HepG2 (cell line): ENCODE measurements around the gene CUL5. TPM values are rescaled to one million over a fixed set of nuclear protein-coding genes. Genes with fewer than 3 reads are reported as not detected.

Experiments
- ARHGAP35 ChIP-seq: sonication (generic); formaldehyde crosslinking; IDR thresholded peaks from 2 replicates; pipeline ENCODE4 v1.9.0; 2022; ENCODE audit warnings: mild to moderate bottlenecking, inconsistent platforms, moderate library complexity, missing genetic modification reagents, borderline replicate concordance
- CHCHD3 ChIP-seq: sonication (generic); formaldehyde crosslinking; IDR thresholded peaks from 2 replicates; pipeline ENCODE4 v1.8.0; 2022; ENCODE audit warnings: mild to moderate bottlenecking, missing genetic modification reagents, moderate library complexity
- EED ChIP-seq: sonication (generic); formaldehyde crosslinking; IDR thresholded peaks from 2 replicates; pipeline ENCODE4 v1.5.0; 2020; ENCODE audit warnings: mild to moderate bottlenecking, missing genetic modification reagents
- FOXO4 ChIP-seq: sonication (generic); formaldehyde crosslinking; conservative IDR thresholded peaks from 2 replicates; pipeline ENCODE4 v1.8.1; 2023; ENCODE audit warnings: missing genetic modification reagents
- FOXP4 ChIP-seq: sonication (generic); formaldehyde crosslinking; IDR thresholded peaks from 2 replicates; pipeline ENCODE4 v1.4.0; 2020; ENCODE audit warnings: missing genetic modification reagents
- HOXA3 ChIP-seq: sonication (generic); formaldehyde crosslinking; IDR thresholded peaks from 2 replicates; pipeline ENCODE4 v1.5.0; 2020; ENCODE audit warnings: missing genetic modification reagents
- MEIS1 ChIP-seq: sonication (generic); formaldehyde crosslinking; IDR thresholded peaks from 2 replicates; pipeline ENCODE4 v1.9.0; 2021; ENCODE audit warnings: mild to moderate bottlenecking, missing genetic modification reagents, moderate library complexity, borderline replicate concordance
- MXI1 ChIP-seq: IDR thresholded peaks from 3 replicates; pipeline ENCODE4 v1.6.1; 2012; ENCODE audit warnings: low read depth, low read length, inconsistent platforms, borderline replicate concordance
- PCBP1 ChIP-seq: fragments of 200-400 bp; formaldehyde crosslinking; IDR thresholded peaks from 2 replicates; pipeline ENCODE4 v1.6.1; 2017; ENCODE audit warnings: mild to moderate bottlenecking, low read depth, low read length, borderline replicate concordance
- PHF20 ChIP-seq: sonication (generic); formaldehyde crosslinking; IDR thresholded peaks from 2 replicates; pipeline ENCODE4 v1.5.0; 2020; ENCODE audit warnings: mild to moderate bottlenecking, missing genetic modification reagents
- REL ChIP-seq: sonication (generic); formaldehyde crosslinking; conservative IDR thresholded peaks from 2 replicates; pipeline ENCODE4 v1.8.0; 2022; ENCODE audit warnings: mild to moderate bottlenecking, missing genetic modification reagents, moderate library complexity
- U2AF2 ChIP-seq: fragments of 200-400 bp; formaldehyde crosslinking; IDR thresholded peaks from 2 replicates; pipeline ENCODE4 v1.6.1; 2017; ENCODE audit warnings: low read depth, mild to moderate bottlenecking, low read length
- ZFP91 ChIP-seq: sonication (generic); formaldehyde crosslinking; IDR thresholded peaks from 2 replicates; pipeline ENCODE4 v1.9.0; 2022; ENCODE audit warnings: missing genetic modification reagents, mild to moderate bottlenecking, borderline replicate concordance
- ZNF281 ChIP-seq: sonication (generic); formaldehyde crosslinking; IDR thresholded peaks from 2 replicates; pipeline ENCODE4 v1.4.0; 2020; ENCODE audit warnings: missing genetic modification reagents, borderline replicate concordance
- ZNF343 ChIP-seq: sonication (generic); formaldehyde crosslinking; IDR thresholded peaks from 2 replicates; pipeline ENCODE4 v1.4.0; 2020; ENCODE audit warnings: mild to moderate bottlenecking, missing genetic modification reagents
- ZNF431 ChIP-seq: sonication (generic); formaldehyde crosslinking; IDR thresholded peaks from 2 replicates; pipeline ENCODE4 v1.9.0; 2022; ENCODE audit warnings: missing genetic modification reagents, low read depth, mild to moderate bottlenecking, borderline replicate concordance
- ZNF629 ChIP-seq: sonication (generic); formaldehyde crosslinking; conservative IDR thresholded peaks from 2 replicates; pipeline ENCODE4 v1.5.0; 2020; ENCODE audit warnings: missing genetic modification reagents
- ZNF800 ChIP-seq: sonication (generic); formaldehyde crosslinking; IDR thresholded peaks from 2 replicates; pipeline ENCODE4 v1.4.0; 2020; ENCODE audit warnings: missing genetic modification reagents
- polyA plus RNA-seq, 8 experiments: library from polyadenylated mRNA; depleted of rRNA in 3 of 8; stranded (reverse) in 7 of 8; unstranded in 1 of 8; fragments of >200 nt; fragmentation: Illumina TruSeq in 4 of 8; extraction: Trizol in 4 of 8; gene quantifications; 2 replicates each; pipeline versions ENCODE4 v1.2.1 to v1.2.3, GENCODE V29; 2011 to 2016; ENCODE audit warnings: low read depth in 4 of 8, missing spikeins in 1 of 8, mixed read lengths in 1 of 8; ENCODE audit not compliant: insufficient read depth in 1 of 8
- total RNA-seq, 5 experiments: library from RNA; depleted of rRNA; stranded (reverse); fragments of >200 nt; fragmentation: Illumina TruSeq; extraction: Trizol; gene quantifications; 2 replicates each; pipeline ENCODE4 v1.2.3, GENCODE V29; 2016; ENCODE audit warnings: low read depth in 1 of 5

Gene CUL5
- total and polyA plus RNA-seq, 2 of the 13 experiments (the other 11 are each of a cell fraction or from before 2014, with no cell fraction given): 7.0 to 24.7 TPM

- peak; percentile 81; the same call in 1 of the 2 replicates for TF ChIP-seq ZFP91 (CRISPR knock-in tag)
- TF ChIP-seq ZNF431 (CRISPR knock-in tag): no peak
- no peak for TF ChIP-seq CHCHD3 (CRISPR knock-in tag)
- peak; percentile 43; the same call in 1 of the 2 replicates for TF ChIP-seq FOXP4
- peak; percentile 87 for TF ChIP-seq ARHGAP35 (CRISPR knock-in tag)
- no peak for TF ChIP-seq FOXO4 (CRISPR knock-in tag)
- peak; percentile 49; the same call in 1 of the 2 replicates for TF ChIP-seq MEIS1 (CRISPR knock-in tag)
- TF ChIP-seq PHF20 (CRISPR knock-in tag): peak; percentile 33
- no peak for TF ChIP-seq PCBP1
- TF ChIP-seq HOXA3 (CRISPR knock-in tag): no peak; the same call in 1 of the 2 replicates
- TF ChIP-seq U2AF2: no peak
- peak; percentile 85; the same call in 1 of the 2 replicates for TF ChIP-seq REL (CRISPR knock-in tag)
- peak; percentile 52; the same call in 1 of the 3 replicates for TF ChIP-seq MXI1
- no peak for TF ChIP-seq ZNF343 (CRISPR knock-in tag)
- no peak; the same call in 1 of the 2 replicates for TF ChIP-seq ZNF281 (CRISPR knock-in tag)
- no peak for TF ChIP-seq ZNF800 (CRISPR knock-in tag)
- TF ChIP-seq ZNF629: no peak
- TF ChIP-seq EED: peak; percentile 93
Observed at GRCh38 chr11:108121274-108122155, 112.8 kb downstream of the CUL5 start, which contains the start of gene ACAT1 (continued).
